GM23248 (cell line): ENCODE data around the gene CXorf49. TPM values are rescaled to one million over a fixed set of nuclear protein-coding genes. Genes with fewer than 3 reads are reported as not detected.
"Not testable (repeated sequence)": the region's sequence is repeated elsewhere in the genome, so short reads cannot be mapped to it uniquely, and the experiment has no call there.

Experiments
- DNase-seq: peaks from one replicate; pipeline ENCODE4 v3.0.0-alpha.2; 2015
- H2AFZ ChIP-seq: fragments of 200-600 bp; sonication (generic); 2 replicates; pipeline ENCODE4 v1.6.1; 2016; ENCODE audit warnings: antibody characterized with exemption
- H3F3A ChIP-seq: fragments of 200-600 bp; sonication (generic); 2 replicates; pipeline ENCODE4 v1.6.1; 2016; ENCODE audit warnings: mild to moderate bottlenecking, antibody characterized with exemption, mixed run types; ENCODE audit not compliant: insufficient read depth
- H3K27ac ChIP-seq: fragments of 200-600 bp; sonication (generic); 2 replicates; pipeline ENCODE4 v1.5.1; 2016; ENCODE audit warnings: mild to moderate bottlenecking
- H3K27me3 ChIP-seq: fragments of 200-600 bp; sonication (generic); replicated peaks from 2 replicates; pipeline ENCODE4 v1.6.1; 2016; ENCODE audit warnings: mild to moderate bottlenecking; ENCODE audit not compliant: insufficient read depth
- H3K36me3 ChIP-seq: fragments of 200-600 bp; sonication (generic); 2 replicates; pipeline ENCODE4 v1.6.1; 2016; ENCODE audit warnings: low read depth, mild to moderate bottlenecking
- H3K4me1 ChIP-seq: fragments of 200-600 bp; sonication (generic); 2 replicates; pipeline ENCODE4 v1.6.1; 2016; ENCODE audit warnings: mild to moderate bottlenecking; ENCODE audit not compliant: insufficient read depth
- H3K4me2 ChIP-seq: fragments of 200-600 bp; sonication (generic); one replicate; pipeline ENCODE4 v1.6.1; 2016; ENCODE audit warnings: mild to moderate bottlenecking; ENCODE audit not compliant: unreplicated experiment
- H3K4me3 ChIP-seq: fragments of 200-600 bp; sonication (generic); 2 replicates; pipeline ENCODE4 v1.5.1; 2016; ENCODE audit warnings: mild to moderate bottlenecking
- H3K79me2 ChIP-seq: fragments of 200-600 bp; sonication (generic); 2 replicates; pipeline ENCODE4 v1.6.1; 2016; ENCODE audit warnings: mild to moderate bottlenecking; ENCODE audit not compliant: insufficient read depth
- H3K9ac ChIP-seq: fragments of 200-600 bp; sonication (generic); 2 replicates; pipeline ENCODE4 v1.6.1; 2016; ENCODE audit warnings: mild to moderate bottlenecking
- H3K9me2 ChIP-seq: fragments of 200-600 bp; sonication (generic); 2 replicates; pipeline ENCODE4 v1.6.1; 2016; ENCODE audit warnings: mixed run types, mild to moderate bottlenecking, moderate library complexity; ENCODE audit not compliant: insufficient read depth
- H3K9me3 ChIP-seq: fragments of 200-600 bp; sonication (generic); one replicate; pipeline ENCODE4 v1.6.1; 2017; ENCODE audit warnings: low read depth
- H4K20me1 ChIP-seq: fragments of 200-600 bp; sonication (generic); 2 replicates; pipeline ENCODE4 v1.6.0; 2016; ENCODE audit not compliant: insufficient read depth
- EZH2 ChIP-seq: fragments of 200-600 bp; sonication (generic); IDR thresholded peaks from 2 replicates; pipeline ENCODE4 v1.6.1; 2018; ENCODE audit warnings: antibody characterized with exemption, mild to moderate bottlenecking; ENCODE audit not compliant: insufficient read depth, poor library complexity, severe bottlenecking
- EZH2phosphoT487 ChIP-seq: fragments of 200-600 bp; sonication (generic); IDR thresholded peaks from 2 replicates; pipeline ENCODE4 v1.6.1; 2018; ENCODE audit warnings: antibody characterized with exemption, moderate library complexity, mild to moderate bottlenecking, low read depth; ENCODE audit not compliant: insufficient read depth
- WGBS, 2 experiments: methylation state at CpG; one replicate each; pipeline ENCODE4 v1.1.6; 2015 to 2017; ENCODE audit warnings: low lambda C conversion rate in 2 of 2, low coverage in 1 of 2; ENCODE audit errors: missing lambda C conversion rate in 2 of 2; 5-methylcytosine and 5-hydroxymethylcytosine counted together
- in situ Hi-C: fragments of 300-500 bp; cut with MboI; formaldehyde crosslinking; loops from 2 replicates; pipeline ENCODE4 v1.15.0; 2020
- polyA plus RNA-seq: library from polyadenylated mRNA; unstranded; fragments of >200 nt; fragmentation: Nextera tagmentation; extraction: Ambion mirVana; gene quantifications from 2 replicates; pipeline ENCODE4 v1.2.1, GENCODE V29; 2016
- total RNA-seq: library from RNA; depleted of rRNA; stranded (reverse); fragments of >200 nt; shearing (Covaris generic); gene quantifications from 2 replicates; pipeline ENCODE4 v1.2.3, GENCODE V29; 2014

Gene CXorf49
- total and polyA plus RNA-seq, 2 experiments from 2014 or later = not detected

GRCh38 chrX:71697466-71698298 is 20.4 kb downstream of the CXorf49 start:
- H3K9me2 ChIP-seq, H3F3A ChIP-seq, H3K9ac ChIP-seq, H3K4me3 ChIP-seq, H3K79me2 ChIP-seq, H3K9me3 ChIP-seq, H3K4me2 ChIP-seq, H3K27ac ChIP-seq, H2AFZ ChIP-seq, H4K20me1 ChIP-seq, H3K36me3 ChIP-seq, in situ Hi-C loops, H3K27me3 ChIP-seq, DNase-seq, H3K4me1 ChIP-seq: not testable (repeated sequence)
- no CpG with 5 or more reads among the region's 17 CpGs for WGBS, 2 experiments

GRCh38 chrX:71696641-71697465 is 21.2 kb downstream of the CXorf49 start:
- H3K36me3 ChIP-seq = not testable (repeated sequence)

GRCh38 chrX:71679575-71680207 is 38.4 kb downstream of the CXorf49 start:
- Histone ChIP-seq H3K79me2 (no peaks in the 10 kb centered on the region), H4K20me1 (no peaks in the 10 kb centered on the region), H3K4me2 (no peak overlapping the region), H3K36me3 (no peaks in the 10 kb centered on the region), H3K27me3 (no peaks in the 10 kb centered on the region), H3K4me3 (no peak overlapping the region), H3K4me1 (no peaks in the 10 kb centered on the region), H3K9ac (no peak overlapping the region), H3K9me2 (no peaks in the 10 kb centered on the region), H2AFZ (no peak overlapping the region), H3F3A (no peaks in the 10 kb centered on the region), H3K9me3 (no peaks in the 10 kb centered on the region), H3K27ac (no peak overlapping the region)
- WGBS, 2 experiments = 78 to 100% methylated on average over 1 to 4 of the region's 4 CpGs
- TF ChIP-seq EZH2 = no peak
- no peak for TF ChIP-seq EZH2phosphoT487
- no peak for DNase-seq
- in situ Hi-C loops = no loop called here

More at GRCh38 chrX:71696641-71697465, 21.2 kb downstream of the CXorf49 start:
- H3K27me3 ChIP-seq, H3K9me3 ChIP-seq, H3K4me2 ChIP-seq, H3K4me1 ChIP-seq, H4K20me1 ChIP-seq, in situ Hi-C loops, H3K9me2 ChIP-seq, H2AFZ ChIP-seq, H3K4me3 ChIP-seq, H3F3A ChIP-seq, H3K27ac ChIP-seq, H3K9ac ChIP-seq, H3K79me2 ChIP-seq, DNase-seq: not testable (repeated sequence)
- no CpG with 5 or more reads among the region's 24 CpGs for WGBS, 2 experiments

GRCh38 chrX:71677195-71677594 is 40.9 kb downstream of the CXorf49 start:
- H3K4me2 ChIP-seq, H3K79me2 ChIP-seq, H3F3A ChIP-seq, H3K36me3 ChIP-seq, H3K27me3 ChIP-seq, H3K9ac ChIP-seq, H3K9me3 ChIP-seq, H3K27ac ChIP-seq, in situ Hi-C loops, H4K20me1 ChIP-seq, H3K9me2 ChIP-seq, H3K4me3 ChIP-seq, H3K4me1 ChIP-seq, H2AFZ ChIP-seq, DNase-seq: not testable (repeated sequence)
- 49 to 58% methylated on average over 3 to 4 of the region's 6 CpGs for WGBS, 2 experiments

- H3K9me2 ChIP-seq, H3K4me3 ChIP-seq, in situ Hi-C loops, H3K9me3 ChIP-seq, H3K27me3 ChIP-seq, H3K27ac ChIP-seq, H3K9ac ChIP-seq, DNase-seq, H3K79me2 ChIP-seq, H3K36me3 ChIP-seq, H2AFZ ChIP-seq, H3K4me2 ChIP-seq, H3K4me1 ChIP-seq, H4K20me1 ChIP-seq, H3F3A ChIP-seq: not testable (repeated sequence)
- WGBS, 2 experiments = 78 to 80% methylated on average over 2 to 24 of the region's 43 CpGs
Measured at GRCh38 chrX:71676068-71676795, 41.9 kb downstream of the CXorf49 start.

GRCh38 chrX:71675636-71676035 is 42.4 kb downstream of the CXorf49 start:
- WGBS, 2 experiments = 88 to 100% methylated on average over 4 to 21 of the region's 23 CpGs
- H3K4me1 ChIP-seq, H3K27ac ChIP-seq, H4K20me1 ChIP-seq, H3K79me2 ChIP-seq, H3F3A ChIP-seq, H3K4me3 ChIP-seq, in situ Hi-C loops, H3K4me2 ChIP-seq, H3K27me3 ChIP-seq, H3K9me2 ChIP-seq, H3K36me3 ChIP-seq, H2AFZ ChIP-seq, H3K9ac ChIP-seq, DNase-seq, H3K9me3 ChIP-seq: not testable (repeated sequence)
